ENCODE measurements around the gene CSMD2.

- TF ChIP-seq CTCF (IDR thresholded peaks at IDR 0.05) (no peak), POLR2AphosphoS5 (IDR thresholded peaks at IDR 0.05) (no peak)
Observed at GRCh38 chr1:33712186-33712585, 452.8 kb downstream of the CSMD2 start.

Measured in sigmoid colon (tissue), 4 donors.